Coronary artery (tissue), 2 donors: ENCODE results near the gene MAP2K5.

Experiments used
- DNase-seq: peaks from one replicate; pipeline ENCODE4 v3.0.0-alpha.2; 2017; ENCODE audit warnings: low spot score
- H3K27ac ChIP-seq, 2 donors: fragments of 200-600 bp; sonication (generic); one replicate each; pipeline ENCODE4 v1.5.1; 2016 to 2019
- H3K4me3 ChIP-seq: fragments of 200-600 bp; sonication (generic); 2 replicates; pipeline ENCODE4 v1.5.1; 2016; ENCODE audit warnings: mild to moderate bottlenecking, moderate library complexity
- TF ChIP-seq, protein P1 (sequence below): fragments of 200-600 bp; sonication (generic); IDR thresholded peaks from one replicate; pipeline ENCODE4 v1.5.1; 2019; ENCODE audit warnings: antibody characterized with exemption

Gene MAP2K5

DNA sequence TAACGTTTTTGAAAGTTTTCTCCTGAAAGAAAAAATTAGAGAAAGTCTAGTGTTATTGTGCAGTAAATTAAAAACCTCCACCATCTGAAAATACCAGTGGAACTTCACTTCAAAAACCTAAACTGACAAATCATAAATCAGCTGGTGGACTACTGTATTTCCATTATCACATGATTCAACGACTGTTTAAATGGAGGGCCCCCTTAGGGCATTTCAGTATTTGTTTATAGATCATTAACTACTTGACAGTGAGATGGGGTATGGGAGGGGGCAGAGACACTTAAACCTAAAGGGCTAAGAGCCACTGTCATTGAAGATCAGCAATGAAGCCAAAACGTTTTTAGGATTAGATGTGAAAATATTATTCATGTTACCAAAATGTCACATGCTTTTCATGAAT lies 30.4 kb upstream of the MAP2K5 start:
- TF ChIP-seq, protein P1, sequence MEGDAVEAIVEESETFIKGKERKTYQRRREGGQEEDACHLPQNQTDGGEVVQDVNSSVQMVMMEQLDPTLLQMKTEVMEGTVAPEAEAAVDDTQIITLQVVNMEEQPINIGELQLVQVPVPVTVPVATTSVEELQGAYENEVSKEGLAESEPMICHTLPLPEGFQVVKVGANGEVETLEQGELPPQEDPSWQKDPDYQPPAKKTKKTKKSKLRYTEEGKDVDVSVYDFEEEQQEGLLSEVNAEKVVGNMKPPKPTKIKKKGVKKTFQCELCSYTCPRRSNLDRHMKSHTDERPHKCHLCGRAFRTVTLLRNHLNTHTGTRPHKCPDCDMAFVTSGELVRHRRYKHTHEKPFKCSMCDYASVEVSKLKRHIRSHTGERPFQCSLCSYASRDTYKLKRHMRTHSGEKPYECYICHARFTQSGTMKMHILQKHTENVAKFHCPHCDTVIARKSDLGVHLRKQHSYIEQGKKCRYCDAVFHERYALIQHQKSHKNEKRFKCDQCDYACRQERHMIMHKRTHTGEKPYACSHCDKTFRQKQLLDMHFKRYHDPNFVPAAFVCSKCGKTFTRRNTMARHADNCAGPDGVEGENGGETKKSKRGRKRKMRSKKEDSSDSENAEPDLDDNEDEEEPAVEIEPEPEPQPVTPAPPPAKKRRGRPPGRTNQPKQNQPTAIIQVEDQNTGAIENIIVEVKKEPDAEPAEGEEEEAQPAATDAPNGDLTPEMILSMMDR, result no peak
- Histone ChIP-seq H3K4me3 (no peak overlapping the region), H3K27ac (no peak overlapping the region)
- no peak for DNase-seq

DNA sequence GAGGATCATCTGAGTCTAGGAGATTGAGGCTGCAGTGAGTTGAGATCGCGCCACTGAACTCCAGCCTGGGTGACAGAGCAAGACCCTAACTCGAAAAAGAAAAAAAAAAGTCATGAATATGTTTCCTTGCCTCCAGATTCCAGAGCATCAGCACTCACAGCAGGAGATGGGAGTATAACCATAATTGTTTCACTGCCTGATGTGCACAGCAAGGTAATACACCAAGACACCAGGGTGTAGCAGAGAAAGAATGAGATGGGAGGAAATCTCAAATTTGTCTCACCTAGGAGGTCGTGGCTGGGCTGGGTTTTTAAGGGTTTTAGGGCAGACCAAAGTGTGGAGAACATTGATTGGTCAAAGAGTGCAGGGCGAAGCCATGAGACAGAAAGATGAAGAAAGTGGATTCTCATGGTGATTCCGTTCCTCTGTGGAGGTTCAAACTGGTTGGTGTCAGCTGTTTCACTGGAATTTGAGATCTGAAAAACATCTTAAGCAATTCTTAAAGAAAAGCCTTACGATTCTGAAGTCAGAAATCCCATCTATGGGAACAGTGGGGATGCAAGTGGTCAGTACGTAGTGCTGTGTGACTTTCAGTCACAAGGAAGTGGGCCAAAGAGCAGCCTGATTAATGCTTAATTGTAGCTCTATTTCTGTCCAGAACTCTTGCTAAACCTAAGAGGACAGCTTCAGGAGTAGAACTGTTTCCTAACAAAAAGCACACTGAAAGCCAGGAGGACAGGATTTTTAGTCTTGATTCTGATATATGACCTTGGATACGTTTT lies 29.4 kb upstream of the MAP2K5 start:
- TF ChIP-seq, protein P1, result no peak
- Histone ChIP-seq H3K4me3 (no peak overlapping the region), H3K27ac (no peak overlapping the region)
- DNase-seq, result no peak

DNA sequence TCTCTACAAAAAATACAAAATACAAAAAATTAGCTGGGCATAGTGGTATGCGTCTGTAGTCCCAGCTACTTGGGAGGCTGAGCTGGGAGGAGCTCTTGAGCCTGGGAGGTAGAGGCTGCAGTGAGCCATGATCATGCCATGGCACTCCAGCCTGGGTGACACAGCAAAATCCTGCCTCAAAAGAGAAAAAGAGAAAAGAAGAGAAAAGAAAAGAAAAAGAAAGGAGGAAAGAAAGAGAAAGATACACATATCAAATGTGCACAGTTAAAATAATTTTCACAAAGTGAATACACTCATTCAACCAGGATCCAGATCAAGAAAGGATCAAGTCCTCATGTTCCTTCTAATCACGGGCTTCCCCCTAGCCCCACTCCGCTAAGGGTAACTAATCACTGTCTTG lies 27.4 kb upstream of the MAP2K5 start:
- no peak for DNase-seq
- TF ChIP-seq, protein P1, result no peak
- no peak overlapping the region for H3K4me3 ChIP-seq
- no peak overlapping the region for H3K27ac ChIP-seq

DNA sequence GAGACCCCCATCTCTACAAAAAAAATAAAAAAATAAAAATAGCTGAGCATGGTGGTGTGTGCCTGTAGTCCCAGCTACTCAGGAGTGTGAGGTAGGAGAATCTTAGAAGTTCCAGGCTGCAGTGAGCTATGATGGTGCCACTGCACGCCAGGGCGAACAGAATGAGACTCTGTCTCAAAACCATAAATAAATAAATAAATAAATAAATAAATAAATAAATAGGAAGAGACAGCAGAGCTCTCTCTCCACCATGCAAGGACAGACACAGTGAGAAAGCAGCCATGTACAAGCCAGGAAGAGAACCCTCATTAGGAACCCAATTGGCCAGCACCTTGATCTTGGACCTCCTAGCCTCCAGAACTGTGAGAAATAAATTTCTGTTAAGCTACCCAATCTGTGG lies 26.9 kb upstream of the MAP2K5 start:
- no peak overlapping the region for H3K4me3 ChIP-seq
- TF ChIP-seq, protein P1, result no peak
- H3K27ac ChIP-seq, result no peak overlapping the region
- no peak for DNase-seq

DNA sequence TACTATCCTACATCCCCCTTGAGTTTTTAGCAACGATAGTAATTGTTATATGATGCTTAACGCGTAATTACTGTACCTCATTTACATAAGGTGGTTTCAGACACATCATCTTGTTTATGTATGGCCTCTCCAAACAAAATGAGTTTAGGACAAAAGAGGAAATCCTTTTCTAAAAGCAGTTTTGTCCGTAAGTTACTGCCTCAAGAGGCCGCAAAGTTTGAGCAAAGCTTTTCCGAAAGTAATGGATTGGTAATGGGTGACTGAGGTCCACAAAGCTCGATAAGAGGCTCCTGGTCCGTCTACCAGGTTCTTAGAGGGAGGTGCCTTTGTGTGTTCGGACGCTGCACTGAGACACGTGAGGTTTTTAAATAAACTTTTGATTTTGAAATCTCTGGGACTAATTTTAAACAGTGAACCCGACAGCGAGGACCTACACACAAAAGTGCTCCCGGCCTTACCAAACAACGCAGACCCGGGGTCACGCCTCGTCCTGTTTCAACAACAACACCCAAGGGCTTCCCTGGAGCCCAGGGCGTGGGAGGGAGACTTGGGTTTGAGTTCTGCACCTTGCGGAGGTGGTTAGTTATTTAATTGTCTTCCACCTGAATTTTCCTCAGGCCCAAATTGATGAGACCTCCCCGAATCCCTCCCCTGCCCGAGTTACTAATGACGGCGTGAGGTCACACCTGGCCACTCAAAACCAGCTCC lies 22.0 kb upstream of the MAP2K5 start:
- Histone ChIP-seq H3K27ac (peak overlapping the region; percentile 90 to 95), H3K4me3 (peak overlapping the region; percentile 89)
- no peak for DNase-seq
- TF ChIP-seq, protein P1, result no peak

DNA sequence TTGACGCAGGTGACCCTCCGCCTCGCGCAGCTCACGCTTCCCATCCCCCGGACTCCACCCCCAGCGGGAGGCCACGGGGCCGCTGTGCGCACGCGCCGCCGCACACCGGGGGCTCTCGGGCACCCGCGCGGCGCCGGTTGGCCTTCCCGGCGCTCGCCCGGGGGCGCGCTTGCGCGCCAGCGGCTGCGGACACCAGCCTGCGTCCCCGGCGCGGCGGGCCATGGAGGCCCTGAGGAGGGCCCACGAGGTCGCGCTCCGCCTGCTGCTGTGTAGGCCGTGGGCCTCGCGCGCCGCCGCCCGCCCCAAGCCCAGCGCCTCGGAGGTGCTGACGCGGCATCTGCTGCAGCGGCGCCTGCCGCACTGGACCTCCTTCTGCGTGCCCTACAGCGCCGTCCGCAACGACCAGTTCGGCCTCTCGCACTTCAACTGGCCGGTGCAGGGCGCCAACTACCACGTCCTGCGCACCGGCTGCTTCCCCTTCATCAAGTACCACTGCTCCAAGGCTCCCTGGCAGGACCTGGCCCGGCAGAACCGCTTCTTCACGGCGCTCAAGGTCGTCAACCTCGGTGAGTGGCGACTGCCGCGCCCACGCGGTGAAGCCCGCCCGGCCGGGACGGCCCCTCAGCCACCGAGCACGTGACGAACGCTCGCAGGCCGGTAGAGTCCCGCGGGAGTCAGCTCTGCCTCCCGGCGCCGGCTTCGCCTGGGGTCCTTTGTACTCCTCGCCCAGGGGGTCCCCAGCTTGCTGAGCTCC lies 21.3 kb upstream of the MAP2K5 start, which contains the start of gene C15orf61:
Gene C15orf61, plus strand, starts transcription at position 103 of the 754 bp plus-strand sequence. Its CDS starts 118 bp downstream, at position 221.
- peak; percentile 86 for DNase-seq
- TF ChIP-seq, protein P1, result no peak

More for the DNA sequence above, 21.3 kb upstream of the MAP2K5 start, which contains the start of gene C15orf61:
- H3K27ac ChIP-seq, result peak within 1 kb of the TSS; percentile 90 to 95
- H3K4me3 ChIP-seq, result peak within 1 kb of the TSS; percentile 89
